IPS DF 4.7 (cell line): ENCODE data around the gene UBAC2.
"Not testable (repeated sequence)": the region's sequence is repeated elsewhere in the genome, so short reads cannot be mapped to it uniquely, and the experiment has no call there.

Source experiments
- DNase-seq: peaks from one replicate; pipeline ENCODE4 v3.0.0-alpha.2; 2013; ENCODE audit warnings: low spot score; ENCODE audit errors: extremely low read depth

UBAC2 gene

DNA sequence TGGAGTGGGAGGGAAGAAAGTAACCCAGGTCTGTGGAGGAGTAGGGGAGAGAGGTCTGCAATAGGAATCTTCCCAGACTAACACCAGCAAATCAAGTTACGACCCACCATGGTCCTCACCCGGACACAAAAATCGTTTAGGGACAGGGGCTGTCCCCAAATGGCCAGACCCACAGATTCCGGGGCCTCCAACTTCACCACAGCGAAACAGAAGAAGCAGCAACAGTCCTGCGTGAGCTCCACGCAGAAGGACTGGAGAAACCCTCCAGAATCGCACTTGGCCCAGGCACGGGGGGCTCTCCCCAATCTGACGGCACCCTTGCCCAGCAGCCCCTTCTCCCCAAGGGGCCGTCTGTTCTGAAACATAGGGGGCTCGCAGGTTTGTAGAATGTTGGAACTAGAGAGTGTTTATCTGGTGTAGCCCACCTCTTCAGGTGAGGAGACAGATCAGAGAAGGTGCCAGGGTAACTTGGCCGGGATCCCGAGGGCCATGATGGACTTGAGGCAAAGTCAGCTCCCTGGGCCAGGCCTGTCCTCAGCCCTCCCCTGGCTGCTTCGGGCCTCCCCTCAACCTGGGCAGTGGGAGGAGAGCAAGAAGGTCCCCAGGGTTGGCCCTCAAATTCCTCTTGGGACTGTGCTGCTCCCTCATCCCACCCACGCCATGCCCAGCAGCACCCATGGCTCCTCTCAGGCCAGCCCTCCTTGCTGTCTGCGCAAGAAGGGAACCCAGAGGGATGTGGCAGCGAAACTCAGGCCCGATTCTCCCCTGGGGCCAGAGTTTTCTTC, 189.1 kb downstream of the UBAC2 start:
- DNase-seq = no peak

DNA sequence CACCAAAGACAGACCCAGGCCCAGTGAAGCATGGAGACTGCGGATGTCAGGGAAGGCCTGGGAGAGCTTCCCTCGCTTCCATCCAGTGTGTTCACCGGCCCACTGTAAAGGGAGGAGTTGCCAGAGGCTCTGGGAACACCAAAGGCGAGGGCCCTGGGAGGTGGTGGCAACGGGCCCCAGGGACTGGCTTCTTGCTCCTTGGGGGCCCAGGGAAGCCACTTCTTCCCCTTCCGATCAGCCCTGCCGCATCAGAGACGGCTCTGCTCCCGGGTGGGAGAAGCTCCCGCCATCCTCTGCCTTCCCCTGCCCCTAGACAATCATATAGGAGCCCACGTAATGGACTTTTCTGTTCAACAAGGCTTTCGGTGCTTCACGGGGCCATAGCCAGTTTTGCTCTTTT, 189.9 kb downstream of the UBAC2 start:
- DNase-seq = no peak

DNA sequence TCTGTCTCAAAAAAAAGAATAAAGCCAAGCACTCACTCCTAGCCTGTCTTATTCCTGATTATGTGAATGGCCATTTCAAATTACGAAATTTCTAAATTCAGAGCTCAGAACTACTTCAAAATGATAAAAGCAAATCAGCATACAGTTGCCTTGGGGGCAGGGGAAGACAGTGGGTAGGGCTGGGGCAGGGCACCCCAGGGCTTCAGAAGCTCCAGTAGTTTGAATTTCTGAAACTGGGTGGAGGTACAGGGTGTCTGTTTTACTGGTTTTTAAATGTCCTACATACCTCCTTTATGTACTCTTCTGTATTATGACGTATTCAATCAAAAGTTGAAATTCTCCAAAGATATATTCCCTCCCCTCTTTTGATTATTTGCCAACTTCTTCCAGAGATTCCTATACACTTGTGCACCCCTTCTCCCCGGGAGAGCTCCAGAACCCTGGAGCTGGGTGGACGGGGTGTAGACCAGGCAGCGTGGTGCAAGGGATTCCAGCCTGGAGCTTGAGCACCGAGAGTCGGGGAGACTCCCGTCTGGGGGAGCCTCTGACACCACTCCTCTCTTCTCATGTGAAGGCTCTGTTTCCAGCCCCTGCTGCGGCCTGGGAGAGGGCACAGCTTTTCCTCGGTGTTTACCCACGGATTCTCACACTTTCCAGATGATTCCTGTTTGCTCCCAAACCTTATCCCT, 191.3 kb downstream of the UBAC2 start:
- no peak for DNase-seq

DNA sequence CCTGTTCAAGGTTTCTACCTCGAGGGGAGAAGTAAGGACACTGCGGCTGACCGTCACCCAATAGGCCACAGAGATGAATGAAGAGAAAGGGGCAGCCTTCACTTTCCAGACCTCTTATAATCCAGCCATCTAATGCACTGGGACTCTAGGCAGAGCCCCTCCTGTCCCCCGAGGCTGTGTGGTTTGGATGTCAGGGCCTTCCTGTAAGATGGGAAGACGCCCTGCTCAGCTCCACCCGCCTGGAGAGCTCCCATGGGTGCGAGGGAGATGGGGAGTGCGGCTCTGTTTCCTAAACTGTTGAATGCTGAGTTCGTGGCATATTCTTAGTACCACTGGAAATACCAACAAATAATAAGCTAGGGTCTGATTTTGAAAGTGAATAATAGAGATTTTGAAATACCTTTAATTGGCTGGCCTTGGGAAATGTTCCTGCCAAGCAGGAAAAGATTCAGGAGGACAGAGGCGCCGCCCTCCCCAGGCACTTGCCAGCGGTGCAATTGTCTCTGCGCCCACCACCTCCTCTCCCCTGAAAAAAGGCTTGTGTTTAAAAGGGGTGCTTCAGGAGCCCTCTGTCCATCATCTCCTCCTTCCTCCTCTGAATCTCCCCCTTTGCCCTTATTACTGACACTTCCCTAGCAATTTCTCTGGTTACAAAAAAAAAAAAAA, 191.9 kb downstream of the UBAC2 start:
- no peak for DNase-seq

- DNase-seq = not testable (repeated sequence)
Observed at GRCh38 chr13:99393391-99393790, 192.7 kb downstream of the UBAC2 start.

GRCh38 chr13:99393791-99394735, 193.4 kb downstream of the UBAC2 start:
- DNase-seq = no peak

GRCh38 chr13:99395436-99395835, 194.8 kb downstream of the UBAC2 start:
- DNase-seq = no peak

- no peak for DNase-seq
Observed at GRCh38 chr13:99396446-99396845, 195.8 kb downstream of the UBAC2 start.

- no peak for DNase-seq
Observed at GRCh38 chr13:99398071-99398470, 197.4 kb downstream of the UBAC2 start.

- no peak for DNase-seq
Observed at GRCh38 chr13:99398916-99399622, 198.4 kb downstream of the UBAC2 start.

GRCh38 chr13:99399623-99399974, 198.9 kb downstream of the UBAC2 start:
- no peak for DNase-seq

GRCh38 chr13:99403458-99403971, 202.9 kb downstream of the UBAC2 start:
- no peak for DNase-seq

DNA sequence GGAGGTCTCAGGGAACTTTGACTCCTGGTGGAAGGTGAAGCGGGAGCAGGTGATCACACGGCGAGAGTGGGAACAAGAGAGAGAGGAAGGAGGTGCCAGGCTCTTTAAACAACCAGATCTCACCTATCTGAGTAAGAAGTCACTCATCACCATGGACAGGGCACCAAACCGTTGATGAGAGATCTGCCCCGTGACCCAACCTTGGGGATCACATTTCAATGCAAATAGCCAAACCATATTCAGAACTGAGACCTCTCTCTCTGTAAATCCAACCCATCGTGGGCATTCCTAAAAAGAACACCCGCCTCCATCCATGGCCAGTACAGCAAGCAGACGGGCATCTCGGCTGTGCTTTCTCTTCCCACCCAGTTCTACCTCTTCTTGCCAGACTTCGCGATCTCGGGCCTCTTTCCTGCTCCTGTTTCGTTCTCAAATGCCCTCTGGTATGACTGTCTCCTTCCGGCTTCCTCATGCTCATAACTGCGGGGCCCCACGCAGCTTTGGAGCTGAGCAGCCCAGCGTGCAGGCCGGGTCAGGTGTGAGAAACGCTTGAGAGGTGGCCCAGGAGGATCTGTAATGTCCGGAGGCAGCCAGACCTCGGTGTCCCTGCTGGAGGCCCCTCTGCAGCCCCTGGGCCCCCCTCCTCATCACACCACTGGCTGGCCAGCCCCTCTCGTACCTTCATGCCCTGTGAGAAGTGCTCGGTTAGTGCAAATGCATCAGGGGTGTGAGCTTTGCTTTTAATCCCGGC, 203.5 kb downstream of the UBAC2 start:
- no peak for DNase-seq

- DNase-seq = no peak
Observed at GRCh38 chr13:99405966-99406365, 205.3 kb downstream of the UBAC2 start.

- DNase-seq = no peak
Observed at GRCh38 chr13:99406799-99407201, 206.1 kb downstream of the UBAC2 start.

- DNase-seq = no peak
Observed at GRCh38 chr13:99407906-99408702, 207.4 kb downstream of the UBAC2 start.

DNA sequence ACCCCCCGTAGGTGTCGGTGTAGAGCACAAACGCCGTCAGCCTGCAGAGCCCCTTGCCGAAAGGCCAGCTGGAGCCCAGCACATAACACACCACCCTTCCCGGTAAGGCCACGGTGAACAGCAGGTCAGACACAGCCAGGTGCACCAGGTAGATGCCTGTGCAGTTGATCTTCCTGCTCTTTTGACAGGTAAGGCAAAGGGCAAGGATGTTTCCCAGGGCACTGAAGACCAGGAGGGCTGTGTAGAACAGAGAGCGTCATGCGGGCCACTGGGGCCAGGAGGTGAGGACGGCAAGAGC, 208.0 kb downstream of the UBAC2 start:
- no peak for DNase-seq

GRCh38 chr13:99409461-99410083, 208.9 kb downstream of the UBAC2 start:
- DNase-seq = not testable (repeated sequence)
